ENCODE results near the gene NPFFR2.
"Not testable (repeated sequence)": the region's sequence is repeated elsewhere in the genome, so short reads cannot be mapped to it uniquely, and the experiment has no call there.

NPFFR2 gene

GRCh38 chr4:72112514-72113156 lies 80.8 kb downstream of the NPFFR2 start:
- no peak for DNase-seq

GRCh38 chr4:72118017-72118416 lies 86.2 kb downstream of the NPFFR2 start:
- no peak for DNase-seq

GRCh38 chr4:72119946-72120345 lies 88.1 kb downstream of the NPFFR2 start:
- no peak for DNase-seq

DNA sequence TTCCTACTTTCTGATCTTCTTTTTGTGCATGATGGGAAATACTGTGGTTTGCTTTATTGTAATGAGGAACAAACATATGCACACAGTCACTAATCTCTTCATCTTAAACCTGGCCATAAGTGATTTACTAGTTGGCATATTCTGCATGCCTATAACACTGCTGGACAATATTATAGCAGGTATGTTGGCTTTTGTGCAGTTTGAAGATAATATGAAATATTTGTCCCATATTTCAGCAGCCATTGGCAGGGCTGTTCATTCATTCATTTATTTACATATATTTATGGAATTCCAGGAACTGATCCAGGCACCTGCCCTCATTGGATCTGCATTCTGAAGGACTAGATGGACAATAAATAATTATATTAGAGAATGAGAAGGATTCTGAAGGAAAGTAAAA lies 96.9 kb downstream of the NPFFR2 start:
- no peak for DNase-seq

DNA sequence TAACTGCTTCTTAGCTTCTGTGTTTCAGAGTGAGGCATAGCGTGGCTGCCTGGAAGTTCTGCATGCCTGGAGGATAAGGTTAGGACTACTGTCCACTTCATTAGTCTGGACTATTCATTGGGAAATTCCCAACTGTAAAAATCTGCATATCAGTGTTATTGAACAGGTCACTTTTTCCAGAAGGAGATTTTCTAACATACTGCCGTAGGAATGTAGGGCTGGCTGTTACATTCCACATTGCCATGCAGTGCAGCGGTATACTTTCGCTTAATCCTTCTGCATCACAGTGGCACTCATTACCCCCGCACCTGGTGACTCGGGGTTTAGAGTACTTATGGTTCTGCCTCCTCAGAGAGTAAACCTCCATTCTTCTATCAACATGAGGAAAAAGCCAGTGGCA lies 104.6 kb downstream of the NPFFR2 start:
- DNase-seq = no peak

DNA sequence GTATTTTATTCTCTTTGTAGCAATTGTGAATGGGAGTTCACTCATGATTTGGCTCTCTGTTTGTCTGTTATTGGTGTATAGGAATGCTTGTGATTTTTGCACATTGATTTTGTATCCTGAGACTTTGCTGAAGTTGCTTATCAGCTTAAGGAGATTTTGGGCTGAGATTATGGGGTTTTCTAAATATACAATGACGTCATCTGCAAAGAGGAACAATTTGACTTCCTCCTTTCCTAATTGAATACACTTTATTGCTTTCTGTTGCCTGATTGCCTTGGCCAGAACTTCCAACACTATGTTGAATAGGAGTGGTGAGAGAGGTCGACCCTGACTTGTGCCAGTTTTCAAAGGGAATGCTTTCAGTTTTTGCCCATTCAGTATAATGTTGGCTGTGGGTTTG lies 108.2 kb downstream of the NPFFR2 start:
- DNase-seq = not testable (repeated sequence)

GRCh38 chr4:72144241-72144640 lies 112.4 kb downstream of the NPFFR2 start:
- DNase-seq = no peak

- no peak for DNase-seq
Observed at GRCh38 chr4:72152731-72153130, 120.9 kb downstream of the NPFFR2 start.

GRCh38 chr4:72153634-72154033 lies 121.8 kb downstream of the NPFFR2 start:
- not testable (repeated sequence) for DNase-seq

DNA sequence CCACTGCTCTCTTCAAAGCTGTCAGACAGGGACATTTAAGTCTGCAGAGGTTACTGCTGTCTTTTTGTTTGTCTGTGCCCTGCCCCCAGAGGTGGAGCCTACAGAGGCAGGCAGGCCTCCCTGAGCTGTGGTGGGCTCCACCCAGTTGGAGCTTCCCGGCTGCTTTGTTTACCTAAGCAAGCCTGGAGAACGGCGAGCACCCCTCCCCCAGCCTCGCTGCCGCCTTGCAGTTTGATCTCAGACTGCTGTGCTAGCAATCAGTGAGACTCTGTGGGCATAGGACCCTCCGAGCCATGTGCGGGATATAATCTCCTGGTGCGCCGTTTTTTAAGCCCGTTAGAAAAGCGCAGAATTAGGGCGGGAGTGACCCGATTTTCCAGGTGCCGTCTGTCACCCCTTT lies 137.5 kb downstream of the NPFFR2 start:
- not testable (repeated sequence) for DNase-seq

- DNase-seq = no peak
Observed at GRCh38 chr4:72169861-72170260, 138.1 kb downstream of the NPFFR2 start.

- no peak for DNase-seq
Observed at GRCh38 chr4:72171761-72172160, 140.0 kb downstream of the NPFFR2 start.

DNA sequence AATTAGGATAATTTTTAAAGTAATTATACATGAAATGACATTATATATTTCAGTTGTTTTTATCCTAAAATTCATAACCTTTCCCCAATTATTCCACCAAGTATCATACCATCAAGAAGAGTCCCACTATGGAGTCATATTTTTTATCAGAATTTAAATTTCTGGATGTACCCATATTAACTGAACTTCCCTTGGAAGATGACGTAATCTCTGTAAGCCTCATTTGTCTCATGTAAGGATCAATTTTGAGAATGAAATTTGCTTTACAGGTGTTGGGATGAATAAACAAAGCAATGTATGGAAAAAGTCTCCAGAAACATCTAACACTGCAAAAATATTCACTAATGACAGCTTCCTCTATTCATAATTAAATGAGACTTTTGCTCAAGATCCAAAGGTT lies 147.5 kb downstream of the NPFFR2 start:
- DNase-seq = no peak

GRCh38 chr4:72186714-72187113 lies 154.9 kb downstream of the NPFFR2 start:
- no peak for DNase-seq

- DNase-seq = no peak
Observed at GRCh38 chr4:72194046-72194445, 162.2 kb downstream of the NPFFR2 start.

DNA sequence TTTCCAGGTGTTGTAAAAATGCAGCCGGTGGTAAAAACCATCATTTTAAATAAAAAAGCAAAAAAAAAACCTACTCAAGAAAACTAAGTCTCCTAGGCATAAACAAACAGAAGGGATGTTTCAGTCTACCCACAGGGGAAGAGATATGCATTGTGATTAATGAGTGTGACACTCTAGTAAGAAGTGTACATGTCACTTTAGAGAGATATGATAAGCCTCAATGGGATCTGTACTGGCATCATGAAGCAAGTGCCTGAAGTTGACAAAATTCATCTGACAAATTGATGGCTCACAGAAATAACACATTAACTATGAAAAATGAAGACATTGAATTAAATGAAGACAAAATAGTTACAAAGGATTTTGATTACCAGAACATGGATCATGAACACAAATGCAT lies 162.7 kb downstream of the NPFFR2 start:
- no peak for DNase-seq
